GM20000 (cell line): ENCODE results near the gene LHPP.

Source experiments
- DNase-seq: peaks from one replicate; pipeline ENCODE4 v3.0.0; 2012; ENCODE audit warnings: low spot score
- TF ChIP-seq, protein P1 (sequence below): IDR thresholded peaks from 2 replicates; pipeline ENCODE4 v1.5.1; 2012; ENCODE audit warnings: mild to moderate bottlenecking, control low read depth; ENCODE audit errors: extremely low read depth, missing control alignments

The LHPP gene

DNA sequence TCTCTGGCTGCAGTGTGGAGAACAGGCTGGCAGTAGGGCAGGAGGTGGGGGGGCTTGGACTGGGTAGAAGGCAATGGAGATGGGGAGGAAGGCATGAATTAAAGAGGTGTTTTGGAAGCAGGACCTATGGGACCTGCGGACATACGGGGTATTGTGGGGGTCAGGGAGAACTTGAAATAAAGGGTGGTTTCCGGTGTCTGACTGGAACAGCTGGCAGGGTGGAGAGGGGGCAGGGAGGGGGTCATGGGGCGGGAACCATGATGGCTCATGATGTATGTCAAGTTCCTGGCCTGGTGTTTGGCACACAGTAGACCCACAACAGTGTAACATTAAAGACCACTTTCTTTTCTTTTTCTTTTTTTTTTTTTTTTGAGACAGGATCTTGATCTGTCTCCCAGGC is 5.5 kb downstream of the LHPP start:
- DNase-seq: no peak
- TF ChIP-seq, protein P1, sequence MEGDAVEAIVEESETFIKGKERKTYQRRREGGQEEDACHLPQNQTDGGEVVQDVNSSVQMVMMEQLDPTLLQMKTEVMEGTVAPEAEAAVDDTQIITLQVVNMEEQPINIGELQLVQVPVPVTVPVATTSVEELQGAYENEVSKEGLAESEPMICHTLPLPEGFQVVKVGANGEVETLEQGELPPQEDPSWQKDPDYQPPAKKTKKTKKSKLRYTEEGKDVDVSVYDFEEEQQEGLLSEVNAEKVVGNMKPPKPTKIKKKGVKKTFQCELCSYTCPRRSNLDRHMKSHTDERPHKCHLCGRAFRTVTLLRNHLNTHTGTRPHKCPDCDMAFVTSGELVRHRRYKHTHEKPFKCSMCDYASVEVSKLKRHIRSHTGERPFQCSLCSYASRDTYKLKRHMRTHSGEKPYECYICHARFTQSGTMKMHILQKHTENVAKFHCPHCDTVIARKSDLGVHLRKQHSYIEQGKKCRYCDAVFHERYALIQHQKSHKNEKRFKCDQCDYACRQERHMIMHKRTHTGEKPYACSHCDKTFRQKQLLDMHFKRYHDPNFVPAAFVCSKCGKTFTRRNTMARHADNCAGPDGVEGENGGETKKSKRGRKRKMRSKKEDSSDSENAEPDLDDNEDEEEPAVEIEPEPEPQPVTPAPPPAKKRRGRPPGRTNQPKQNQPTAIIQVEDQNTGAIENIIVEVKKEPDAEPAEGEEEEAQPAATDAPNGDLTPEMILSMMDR: no peak

DNA sequence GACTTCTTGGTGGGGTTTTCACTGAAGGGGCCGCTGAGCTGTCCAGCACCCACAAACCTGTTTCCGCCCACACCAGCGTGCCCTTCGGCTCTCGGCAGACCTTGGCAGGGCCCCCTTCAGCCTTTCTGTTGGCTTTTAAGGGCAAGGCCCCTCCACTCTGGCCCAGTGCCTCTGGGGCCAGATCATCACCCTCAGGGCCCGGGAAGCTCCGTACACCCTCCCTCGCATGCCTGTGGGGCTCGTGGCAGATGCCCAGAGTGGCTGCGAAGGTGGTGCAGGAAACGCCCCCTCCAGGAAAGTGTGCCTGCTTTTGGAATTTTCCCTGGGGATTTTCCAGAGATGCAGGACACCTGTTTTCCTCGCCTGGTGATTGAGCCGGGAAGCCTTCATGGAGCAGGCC is 7.0 kb downstream of the LHPP start:
- TF ChIP-seq, protein P1: no peak
- DNase-seq: no peak

DNA sequence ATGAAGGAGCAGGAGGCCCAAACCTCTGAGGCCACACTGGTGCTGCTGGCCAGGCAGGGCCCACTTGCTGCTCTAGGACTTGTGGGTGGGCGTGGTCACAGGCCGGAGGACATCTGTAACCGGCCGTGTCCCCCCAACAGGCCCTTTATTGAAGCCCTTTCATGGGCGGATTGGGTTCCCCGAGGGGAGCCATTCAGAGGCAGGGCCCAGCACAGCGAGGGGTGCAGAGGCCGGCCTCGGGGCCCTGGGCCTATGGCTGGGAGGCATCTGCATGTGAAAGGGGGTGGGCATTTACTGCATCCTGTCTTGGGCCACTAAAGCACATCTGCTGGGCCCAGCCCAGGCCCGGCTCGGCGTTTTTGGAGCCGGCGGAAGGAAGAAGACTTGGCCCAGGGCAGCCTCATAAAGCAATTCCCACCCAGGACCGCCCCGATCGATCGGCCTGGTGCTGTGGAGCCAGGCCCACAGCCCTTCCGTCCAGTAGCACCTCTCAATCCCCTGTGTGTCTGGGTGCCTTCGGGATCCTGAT is 8.4 kb downstream of the LHPP start:
- TF ChIP-seq, protein P1: no peak
- DNase-seq: no peak

DNA sequence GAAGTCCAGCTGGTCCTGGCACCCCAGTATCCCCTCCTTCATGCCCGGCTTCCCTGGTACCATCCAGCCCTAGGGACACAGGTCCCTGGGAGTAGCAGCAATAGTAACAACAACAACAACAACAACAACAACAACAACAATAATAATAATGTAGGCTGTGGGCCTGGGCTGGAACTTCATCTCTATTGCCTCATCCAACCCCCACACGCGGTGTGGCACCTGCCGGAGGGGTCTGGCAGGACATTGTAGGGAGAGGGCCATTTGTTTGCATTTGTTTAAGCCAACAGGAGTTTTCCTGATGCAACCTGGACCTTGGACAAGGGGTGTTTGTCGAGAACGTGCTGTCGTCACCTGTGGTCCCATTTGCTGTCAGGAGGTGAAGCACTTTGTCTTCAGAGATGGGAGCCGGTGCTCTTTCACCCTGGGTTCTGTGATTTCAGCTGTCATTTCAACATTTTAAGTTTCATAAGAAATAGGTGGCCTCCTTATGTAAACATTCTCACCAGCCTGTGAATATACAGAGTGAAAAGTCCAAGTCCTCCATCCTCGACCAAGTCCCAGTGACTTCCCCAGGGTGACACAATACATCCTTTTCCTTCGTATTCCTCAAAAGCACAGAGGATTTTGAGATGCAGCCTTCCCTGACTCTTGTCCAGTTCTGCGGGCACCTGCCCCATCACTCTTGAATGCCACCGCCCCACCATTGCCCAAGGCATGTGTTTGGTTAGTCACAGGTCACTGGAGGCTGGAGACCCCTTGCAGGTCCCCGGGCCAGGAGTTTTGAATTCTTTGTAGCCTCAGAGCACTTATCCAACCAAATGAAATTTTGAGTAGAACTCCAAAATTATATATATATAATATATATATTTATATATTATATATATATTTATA is 9.2 kb downstream of the LHPP start:
- TF ChIP-seq, protein P1: no peak
- no peak for DNase-seq

DNA sequence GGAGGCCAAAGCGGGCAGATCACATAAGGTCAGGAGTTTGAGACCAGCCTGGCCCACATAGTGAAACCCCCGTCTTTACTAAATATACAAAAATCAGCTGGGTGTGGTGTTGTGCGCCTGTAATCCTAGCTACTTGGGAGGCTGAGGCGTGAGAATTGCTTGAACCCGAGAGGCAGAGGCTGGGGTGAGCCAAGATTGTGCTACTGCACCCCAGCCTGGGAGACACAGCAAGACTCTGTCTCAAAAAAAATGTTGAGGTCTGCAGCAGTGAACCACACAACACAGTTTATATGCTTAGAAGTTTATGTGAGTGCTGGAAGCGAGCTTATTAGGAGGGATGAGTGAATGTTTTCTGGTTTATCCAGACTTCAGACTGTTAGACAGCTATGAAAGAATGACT is 10.4 kb downstream of the LHPP start:
- TF ChIP-seq, protein P1: no peak
- DNase-seq: no peak

DNA sequence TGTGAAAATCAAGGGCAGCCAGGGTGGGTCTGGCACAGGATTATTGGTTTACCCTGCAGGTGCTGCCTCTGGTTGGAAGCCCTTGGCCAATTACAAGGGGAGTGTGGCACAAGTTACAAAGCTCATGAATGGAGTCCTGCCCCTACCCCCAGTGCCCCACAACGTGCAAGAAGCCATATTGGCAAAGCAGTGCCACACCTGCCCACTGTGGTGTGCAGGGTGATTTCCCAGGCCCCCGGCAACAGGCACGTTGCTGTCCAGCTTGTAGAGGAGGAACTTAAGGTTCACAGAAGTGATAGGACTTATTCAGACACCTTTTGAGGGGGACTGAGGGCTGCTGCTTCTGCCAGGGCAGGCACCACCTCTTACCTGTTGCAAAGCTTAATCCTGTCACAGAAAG is 11.4 kb downstream of the LHPP start:
- TF ChIP-seq, protein P1: no peak
- no peak for DNase-seq

DNA sequence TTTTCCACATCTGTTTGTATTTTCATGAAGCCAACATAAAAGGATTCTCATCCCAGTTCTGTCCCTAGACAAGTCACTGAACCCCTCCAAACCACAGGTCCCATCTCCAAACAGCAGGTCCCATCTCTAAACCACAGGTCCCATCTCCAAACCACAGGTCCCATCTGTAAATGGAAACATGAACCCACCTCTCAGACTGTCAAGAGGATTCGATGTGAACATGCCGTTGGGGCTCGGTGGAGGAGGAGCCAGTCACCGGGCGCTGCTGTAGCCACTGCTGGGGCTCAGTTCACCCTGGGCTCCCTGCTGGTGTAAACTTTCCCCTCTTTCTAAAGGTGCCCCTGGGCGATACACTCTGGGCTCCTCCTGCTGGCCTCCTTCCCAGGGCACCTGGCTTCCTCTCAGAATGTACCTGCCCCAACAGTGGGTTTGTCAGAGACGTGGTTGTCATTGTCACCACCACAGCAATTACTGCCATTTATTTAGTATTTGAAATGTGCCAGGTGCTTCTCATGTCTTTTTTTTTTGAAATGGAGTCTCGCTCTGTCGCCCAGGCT is 13.0 kb downstream of the LHPP start:
- no peak for DNase-seq
- TF ChIP-seq, protein P1: no peak
